ENCODE measurements around the gene CAMK1D. TPM values are rescaled to one million over a fixed set of nuclear protein-coding genes. Genes with fewer than 3 reads are reported as not detected.

The CAMK1D gene
- total and polyA plus RNA-seq, 2 donors (not counting 3 experiments of a cell fraction or from before 2014, with no cell fraction given): 0.37 to 4.2 TPM

GRCh38 chr10:12459762-12460161, 110.4 kb downstream of the CAMK1D start:
- no peaks in the 10 kb centered on the region for H3K4me1 ChIP-seq (ENCODE audit: control insufficient read depth, extremely low read depth, insufficient read depth, low read length)
- no TSS peak for BruUV-seq (replicated peaks)
- CTCF ChIA-PET: interaction anchor here (0.9 to 2.0 kb wide), 4 partner anchors 9 to 197 kb away, joined by 3 to 9 read pairs (median 4); no protein-coding TSS in a partner anchor
- H3K27me3 ChIP-seq (ENCODE audit: control insufficient read depth in 2 of 2, insufficient read depth in 2 of 2, low read length in 2 of 2): peaks cover 0 to 3% of the 10 kb centered on the region in 2 experiments
- no peaks in the 10 kb centered on the region for H3K79me2 ChIP-seq (ENCODE audit: control insufficient read depth, insufficient read depth, low read length)
- no peak for DNase-seq (ENCODE audit: low read depth, low spot score)
- no peaks in the 10 kb centered on the region for H3K9me1 ChIP-seq (replicated peaks; ENCODE audit: control insufficient read depth, extremely low read depth, insufficient read depth, low read length)
- H3K36me3 ChIP-seq (ENCODE audit: control insufficient read depth in 2 of 2, extremely low read depth in 1 of 2, insufficient read depth in 2 of 2, low read length in 2 of 2): no peaks in the 10 kb centered on the region
- H4K20me1 ChIP-seq (replicated peaks; ENCODE audit: control insufficient read depth, extremely low read depth, insufficient read depth, low read length): no peaks in the 10 kb centered on the region
- POLR2A ChIA-PET: no interaction called here
- no peaks in the 10 kb centered on the region for H3K9me3 ChIP-seq (replicated peaks; ENCODE audit: control insufficient read depth, insufficient read depth, low read length)
- intact Hi-C loops (cut with micrococcal nuclease): no loop called here
- dilution Hi-C loops (cut with MboI; ENCODE audit: extremely low pct_ligation_motif_present, low sequenced_read_pairs): no loop called here
- no peak overlapping the region for H3K9ac ChIP-seq (replicated peaks; ENCODE audit: extremely low read depth, insufficient read depth, low read length)
- H2AFZ ChIP-seq (ENCODE audit: low read depth, low read length): no peak overlapping the region
- no peak overlapping the region for H3K4me2 ChIP-seq (ENCODE audit: insufficient read depth, low read length)
- TF ChIP-seq GATA2 (IDR thresholded peaks at IDR 0.05; ENCODE audit: insufficient read depth, insufficient read length, low read depth, low read length) (no peak), JUN (IDR thresholded peaks at IDR 0.05; ENCODE audit: borderline replicate concordance, insufficient read depth, insufficient read length, low read depth) (no peak), POLR2A (IDR thresholded peaks at IDR 0.05; ENCODE audit: low read depth, low read length) (no peak), EZH2 (IDR thresholded peaks at IDR 0.05; ENCODE audit: borderline replicate concordance, low read depth, low read length, severe bottlenecking) (no peak), MAX (IDR thresholded peaks at IDR 0.05; ENCODE audit: insufficient read depth, insufficient read length) (no peak), FOS (IDR thresholded peaks at IDR 0.05; ENCODE audit: borderline replicate concordance, insufficient read depth, low read length) (no peak), CTCF (IDR thresholded peaks at IDR 0.05; ENCODE audit: extremely low read depth in 1 of 2, insufficient read depth in 1 of 2, low read depth in 1 of 2, low read length in 2 of 2) (no peak), MYC (IDR thresholded peaks at IDR 0.05; ENCODE audit: low read depth, low read length) (no peak), POLR2AphosphoS5 (IDR thresholded peaks at IDR 0.05; ENCODE audit: insufficient read depth, low read depth, low read length) (no peak)
- no peak for FAIRE-seq
- H3K27ac ChIP-seq (ENCODE audit: insufficient read depth, low read depth, low read length): no peak overlapping the region
- no peak overlapping the region for H3K4me3 ChIP-seq (replicated peaks in 1 of 3; ENCODE audit: insufficient read depth in 1 of 3, low read depth in 1 of 3, low read length in 3 of 3)

Measured in endothelial cell of umbilical vein (primary cell).